Endothelial cell of umbilical vein (primary cell): ENCODE measurements around the gene SMYD4. TPM values are rescaled to one million over a fixed set of nuclear protein-coding genes. Genes with fewer than 3 reads are reported as not detected.

Source experiments
- BruUV-seq: library from RNA; stranded (reverse); fragments of 400-500 nt; replicated peaks from 2 replicates; lab custom pipeline; 2021; lab: Mats Ljungman, UMichigan
- CTCF ChIA-PET: fragments of 300-600, 350-600 bp; sonication (Branson Sonifier 250); formaldehyde crosslinking; loops from one replicate; lab custom pipeline; 2021; ENCODE audit warnings: antibody characterized with exemption, inconsistent platforms; lab: Charles Lee
- POLR2A ChIA-PET: fragments of 300-600, 350-600 bp; sonication (Branson Sonifier 250); formaldehyde crosslinking; loops from one replicate; lab custom pipeline; 2021; ENCODE audit warnings: antibody characterized with exemption, inconsistent platforms; lab: Charles Lee
- DNase-seq: peaks from one replicate; pipeline ENCODE4 v3.0.0-alpha.2; 2011; ENCODE audit warnings: low read depth, low spot score
- FAIRE-seq: peaks from 2 replicates; lab custom pipeline; 2011; peaks lifted over from hg19 to GRCh38; lab: Jason Lieb, UNC
- H2AFZ ChIP-seq: 2 replicates; pipeline ENCODE4 v1.6.0; 2012; ENCODE audit warnings: low read depth, low read length, control low read depth, inconsistent platforms
- H3K27ac ChIP-seq: 2 replicates; pipeline ENCODE4 v1.5.1; 2011; ENCODE audit warnings: low read depth, mild to moderate bottlenecking, control low read depth, low read length, moderate library complexity; ENCODE audit not compliant: insufficient read depth
- H3K27me3 ChIP-seq, 2 experiments: 2 replicates each; pipeline versions ENCODE4 v1.6.0 to v1.6.1; 2011; ENCODE audit warnings: low read length in 2 of 2, mixed read lengths in 1 of 2; ENCODE audit not compliant: control insufficient read depth in 2 of 2, insufficient read depth in 2 of 2
- H3K36me3 ChIP-seq, 2 experiments: 2 replicates in 1 of 2; 3 replicates in 1 of 2; pipeline ENCODE4 v1.5.1; 2011; ENCODE audit warnings: low read length in 2 of 2, mild to moderate bottlenecking in 1 of 2, moderate library complexity in 1 of 2; ENCODE audit not compliant: control insufficient read depth in 2 of 2, insufficient read depth in 2 of 2; ENCODE audit errors: extremely low read depth in 1 of 2
- H3K4me1 ChIP-seq: 3 replicates; pipeline ENCODE4 v1.5.1; 2011; ENCODE audit warnings: mild to moderate bottlenecking, low read length; ENCODE audit not compliant: control insufficient read depth, insufficient read depth; ENCODE audit errors: extremely low read depth
- H3K4me2 ChIP-seq: 2 replicates; pipeline ENCODE4 v1.6.1; 2011; ENCODE audit warnings: low read length, control low read depth, mixed read lengths; ENCODE audit not compliant: insufficient read depth
- H3K4me3 ChIP-seq, 3 experiments: fragments of 200-600 bp in 1 of 3; sonication (generic), shearing (Covaris generic) in 1 of 3; replicated peaks in 1 of 3; 2 replicates each; pipeline ENCODE4 v1.5.1; 2011 to 2016; ENCODE audit warnings: control low read depth in 3 of 3, low read length in 3 of 3, mild to moderate bottlenecking in 2 of 3, inconsistent platforms in 1 of 3, low read depth in 1 of 3, moderate library complexity in 1 of 3; ENCODE audit not compliant: insufficient read depth in 1 of 3
- H3K79me2 ChIP-seq: 2 replicates; pipeline ENCODE4 v1.6.0; 2012; ENCODE audit warnings: low read length, inconsistent platforms; ENCODE audit not compliant: control insufficient read depth, insufficient read depth
- H3K9ac ChIP-seq: replicated peaks from 2 replicates; pipeline ENCODE3; 2011; ENCODE audit warnings: low read length, control low read depth; ENCODE audit not compliant: insufficient read depth; ENCODE audit errors: extremely low read depth
- H3K9me1 ChIP-seq: replicated peaks from 3 replicates; pipeline ENCODE4 v1.6.0; 2011; ENCODE audit warnings: mild to moderate bottlenecking, low read length; ENCODE audit not compliant: control insufficient read depth, insufficient read depth; ENCODE audit errors: extremely low read depth
- H3K9me3 ChIP-seq: replicated peaks from 2 replicates; pipeline ENCODE4 v1.5.1; 2012; ENCODE audit warnings: low read length, inconsistent platforms; ENCODE audit not compliant: control insufficient read depth, insufficient read depth
- H4K20me1 ChIP-seq: replicated peaks from 2 replicates; pipeline ENCODE3; 2011; ENCODE audit warnings: mild to moderate bottlenecking, low read length; ENCODE audit not compliant: control insufficient read depth, insufficient read depth; ENCODE audit errors: extremely low read depth
- CTCF ChIP-seq, 2 donors: IDR thresholded peaks; 1 replicate in 1 of 2; 2 replicates in 1 of 2; pipeline ENCODE4 v1.5.1; 2011; ENCODE audit warnings: low read length in 2 of 2, mild to moderate bottlenecking in 2 of 2, moderate library complexity in 2 of 2, control low read depth in 1 of 2, inconsistent platforms in 1 of 2, low read depth in 1 of 2; ENCODE audit not compliant: insufficient read depth in 1 of 2; ENCODE audit errors: extremely low read depth in 1 of 2
- EZH2 ChIP-seq: IDR thresholded peaks from 2 replicates; pipeline ENCODE4 v1.6.1; 2012; ENCODE audit warnings: borderline replicate concordance, low read depth, mild to moderate bottlenecking, moderate library complexity, low read length, inconsistent platforms; ENCODE audit not compliant: severe bottlenecking
- FOS ChIP-seq: IDR thresholded peaks from 2 replicates; pipeline ENCODE4 v1.6.1; 2011; ENCODE audit warnings: mild to moderate bottlenecking, low read length, moderate library complexity, borderline replicate concordance; ENCODE audit not compliant: insufficient read depth
- GATA2 ChIP-seq: IDR thresholded peaks from 2 replicates; pipeline ENCODE4 v1.7.0; 2011; ENCODE audit warnings: low read depth, mild to moderate bottlenecking, moderate library complexity, mixed read lengths, low read length; ENCODE audit not compliant: insufficient read length, insufficient read depth
- POLR2A ChIP-seq: IDR thresholded peaks from 2 replicates; pipeline ENCODE4 v1.6.1; 2012; ENCODE audit warnings: low read depth, mild to moderate bottlenecking, control low read depth, low read length
- dilution Hi-C: fragments of 300-500 bp; cut with MboI; formaldehyde crosslinking; loops from one replicate; pipeline ENCODE4 v1.15.0; 2019; ENCODE audit warnings: low sequenced_read_pairs; ENCODE audit not compliant: extremely low pct_ligation_motif_present
- intact Hi-C: fragments of 100-400 bp; cut with micrococcal nuclease; formaldehyde crosslinking; loops from one replicate; pipeline ENCODE4 v1.10.0; 2022
- polyA plus RNA-seq, 4 experiments: library from polyadenylated mRNA; depleted of rRNA in 3 of 4; stranded (reverse) in 3 of 4; unstranded in 1 of 4; fragments of >200 nt; gene quantifications; 2 replicates each; pipeline versions ENCODE4 v1.2.1 to v1.2.3, GENCODE V29; 2011 to 2012; ENCODE audit warnings: missing spikeins in 1 of 4
- total RNA-seq: library from RNA; stranded (reverse); gene quantifications from 2 replicates; pipeline ENCODE4 v1.2.3, GENCODE V29; 2021

Gene SMYD4
- total and polyA plus RNA-seq, 2 donors (not counting 3 experiments of a cell fraction or from before 2014, with no cell fraction given) = 6.0 to 14.6 TPM

GRCh38 chr17:1834380-1835149 lies 4.9 kb upstream of the SMYD4 start:
- Histone ChIP-seq H3K79me2 (peaks cover 55% of the 10 kb centered on the region), H3K36me3 (no peaks in the 10 kb centered on the region), H4K20me1 (no peaks in the 10 kb centered on the region), H3K9me1 (no peaks in the 10 kb centered on the region), H3K4me1 (peaks cover 5% of the 10 kb centered on the region), H3K4me2 (no peak overlapping the region), H3K27ac (no peak overlapping the region), H3K4me3 (no peak overlapping the region), H3K27me3 (no peaks in the 10 kb centered on the region), H2AFZ (no peak overlapping the region), H3K9ac (no peak overlapping the region), H3K9me3 (no peaks in the 10 kb centered on the region)
- BruUV-seq = no TSS peak
- POLR2A ChIA-PET = no interaction called here
- DNase-seq (no peak), FAIRE-seq (peak; percentile 8)
- TF ChIP-seq EZH2 (no peak), POLR2A (no peak), CTCF (IDR thresholded peaks at IDR 0.05; ENCODE audit: extremely low read depth in 1 of 2, insufficient read depth in 1 of 2, low read depth in 1 of 2, low read length in 2 of 2) (no peak), FOS (no peak), GATA2 (no peak)
- dilution Hi-C loops (no loop called here), intact Hi-C loops (no loop called here)
- CTCF ChIA-PET = interaction anchor here (1.0 kb wide), 2 partner anchors 31 to 47 kb away, joined by 3 read pairs; no protein-coding TSS in a partner anchor
